ENCODE results near the gene TMEM259.

Gene TMEM259

DNA sequence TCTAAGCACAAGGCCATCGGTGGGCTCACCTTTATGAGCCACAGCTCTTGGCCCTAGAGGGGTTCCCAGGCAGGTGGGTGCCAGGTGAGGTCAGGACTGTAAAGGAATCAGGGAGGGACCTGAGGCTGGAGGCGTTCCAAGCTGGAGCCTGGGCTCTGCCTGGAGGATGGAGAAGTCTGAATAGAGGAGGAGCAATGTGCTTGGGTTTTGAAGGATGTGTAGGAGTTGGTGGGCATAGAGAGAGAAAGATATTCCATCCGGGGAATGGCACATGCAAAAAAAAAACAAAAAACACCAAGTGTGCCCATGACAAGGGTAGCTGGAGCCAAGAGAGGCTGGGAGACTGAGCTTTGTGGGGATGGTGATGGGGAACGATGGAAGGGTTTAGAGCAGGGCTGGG is 18.3 kb downstream of the TMEM259 start:
- no peak for DNase-seq (ENCODE audit: low spot score)

DNA sequence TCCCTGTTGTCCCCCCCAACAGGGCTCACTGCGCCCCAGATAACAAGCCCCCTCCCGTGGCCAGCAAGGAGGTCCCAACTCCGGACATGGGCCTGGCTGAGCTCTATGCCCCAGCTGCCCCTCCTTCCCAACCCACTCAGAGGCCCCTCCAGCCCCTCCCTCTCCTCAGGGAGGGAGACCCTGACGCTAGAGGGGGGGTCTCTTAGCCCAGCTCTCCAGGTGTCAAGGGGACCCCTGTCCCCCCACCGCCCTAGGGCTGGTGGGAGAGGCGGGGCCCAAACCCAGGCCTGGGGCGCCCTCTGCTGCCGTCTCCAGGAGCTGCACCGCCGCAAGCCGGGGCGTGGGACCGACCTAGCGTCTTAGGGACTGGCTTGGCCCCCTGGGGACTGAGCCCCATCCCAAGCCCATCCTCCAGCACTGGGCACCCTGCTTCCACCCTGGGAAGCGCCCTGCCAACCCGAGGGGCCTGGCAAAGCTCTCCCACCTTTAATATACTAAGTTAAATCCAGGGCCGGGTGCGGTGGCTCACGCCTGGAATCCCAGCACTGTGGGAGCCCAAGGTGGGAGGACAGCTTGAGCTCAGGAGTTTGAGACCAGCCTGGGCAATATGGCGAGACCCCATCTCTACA is 19.3 kb downstream of the TMEM259 start:
- no peak for DNase-seq (ENCODE audit: low spot score)

DNA sequence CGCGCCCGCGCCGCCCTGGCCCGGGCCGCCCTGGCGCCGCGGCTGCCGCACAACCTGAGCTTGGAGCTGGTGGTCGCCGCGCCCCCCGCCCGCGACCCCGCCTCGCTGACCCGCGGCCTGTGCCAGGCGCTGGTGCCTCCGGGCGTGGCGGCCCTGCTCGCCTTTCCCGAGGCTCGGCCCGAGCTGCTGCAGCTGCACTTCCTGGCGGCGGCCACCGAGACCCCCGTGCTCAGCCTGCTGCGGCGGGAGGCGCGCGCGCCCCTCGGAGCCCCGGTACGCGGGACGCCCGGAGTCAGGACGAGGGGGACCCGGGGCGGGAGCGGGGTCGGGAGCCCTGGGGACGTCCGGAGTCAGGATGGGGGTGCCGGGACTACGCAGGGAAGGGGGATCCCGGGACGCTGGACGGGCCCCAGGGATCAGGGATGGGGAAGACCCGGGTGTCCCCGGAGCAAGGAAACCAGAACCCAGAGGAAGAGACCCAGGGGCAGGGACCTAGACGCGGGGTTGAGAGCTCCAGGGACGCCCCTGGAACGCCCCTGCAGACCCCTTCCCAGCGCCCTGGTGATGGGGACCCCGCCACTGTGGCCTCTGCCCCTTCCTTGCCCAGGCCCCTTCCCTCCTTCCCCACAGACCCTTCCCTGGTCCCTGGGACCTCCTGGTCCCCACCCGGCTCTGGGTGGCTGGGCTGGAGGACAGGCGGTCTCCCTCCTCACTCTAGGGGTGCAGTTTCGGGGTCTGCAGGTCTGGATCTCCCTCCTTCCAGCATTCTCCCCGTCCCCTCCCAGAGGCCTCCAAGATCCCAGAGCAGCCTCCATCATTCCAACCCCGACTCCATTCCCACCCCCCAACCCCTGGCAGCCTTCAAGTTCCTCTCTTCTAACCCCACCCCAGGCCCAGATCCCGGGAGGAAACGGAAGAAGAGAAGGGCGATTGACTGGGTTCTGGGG is 20.1 kb downstream of the TMEM259 start:
- no peak for DNase-seq (ENCODE audit: low spot score)

DNA sequence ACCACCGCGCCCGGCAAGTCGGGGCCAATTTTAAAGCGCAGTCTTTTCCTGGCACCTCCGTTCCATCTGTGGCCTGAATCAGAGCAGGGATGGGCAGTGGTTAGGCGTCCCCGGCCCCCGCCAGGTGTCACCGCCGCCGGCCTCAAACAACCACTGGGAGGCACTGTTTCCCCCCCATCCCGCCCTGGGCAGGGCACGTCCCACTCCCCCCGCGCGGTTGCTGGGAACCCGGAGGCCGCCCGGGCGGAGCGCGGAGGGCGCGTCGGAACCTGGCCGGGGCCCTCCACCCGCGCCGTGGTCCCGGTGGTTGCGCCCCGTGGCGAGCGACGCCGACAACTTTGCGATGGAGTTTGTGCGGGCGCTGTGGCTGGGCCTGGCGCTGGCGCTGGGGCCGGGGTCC is 20.8 kb downstream of the TMEM259 start, which contains the start of gene GRIN3B:
Gene GRIN3B, plus strand, starts transcription at position 325 of the 400 bp plus-strand sequence. Its CDS starts 19 bp downstream, at position 344.
- DNase-seq (ENCODE audit: low spot score), result no peak

DNA sequence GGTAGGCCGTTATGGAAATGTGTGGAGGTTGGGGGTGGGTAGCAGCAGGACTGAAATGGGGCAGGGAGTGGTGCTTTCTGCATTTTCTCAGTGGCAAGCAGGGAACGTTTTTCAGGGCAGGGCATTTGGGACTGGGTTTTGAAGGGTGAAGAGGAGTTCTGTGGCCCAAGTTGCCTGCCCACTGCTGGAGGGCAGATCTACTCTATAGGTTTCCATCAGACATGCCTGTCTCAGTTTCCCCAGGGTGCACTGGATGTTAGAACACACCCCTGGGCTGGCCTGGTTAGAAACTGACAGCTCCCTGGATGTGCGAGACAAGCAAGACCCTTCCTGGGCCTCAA is 21.6 kb downstream of the TMEM259 start:
- no peak for DNase-seq (ENCODE audit: low spot score)

DNA sequence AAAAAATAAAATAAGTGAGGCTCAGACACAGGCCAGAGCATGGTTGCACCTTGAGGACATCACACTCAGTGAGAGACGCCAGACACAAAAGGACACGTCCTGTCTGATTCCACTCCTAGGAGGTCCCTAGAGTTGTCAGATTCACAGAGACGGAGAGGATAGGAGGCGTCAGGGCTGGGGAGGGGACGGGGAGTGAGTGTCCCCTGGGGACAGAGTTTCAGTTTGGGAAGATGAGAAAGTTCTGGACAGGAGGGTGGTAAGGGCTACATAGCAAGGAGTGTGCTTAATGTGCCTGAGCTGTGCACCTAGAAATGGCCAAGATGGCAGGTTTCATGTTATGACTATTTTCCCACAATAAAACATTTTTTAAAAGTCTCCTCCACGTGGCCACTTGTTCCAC is 22.9 kb downstream of the TMEM259 start:
- no peak for DNase-seq (ENCODE audit: low spot score)

DNA sequence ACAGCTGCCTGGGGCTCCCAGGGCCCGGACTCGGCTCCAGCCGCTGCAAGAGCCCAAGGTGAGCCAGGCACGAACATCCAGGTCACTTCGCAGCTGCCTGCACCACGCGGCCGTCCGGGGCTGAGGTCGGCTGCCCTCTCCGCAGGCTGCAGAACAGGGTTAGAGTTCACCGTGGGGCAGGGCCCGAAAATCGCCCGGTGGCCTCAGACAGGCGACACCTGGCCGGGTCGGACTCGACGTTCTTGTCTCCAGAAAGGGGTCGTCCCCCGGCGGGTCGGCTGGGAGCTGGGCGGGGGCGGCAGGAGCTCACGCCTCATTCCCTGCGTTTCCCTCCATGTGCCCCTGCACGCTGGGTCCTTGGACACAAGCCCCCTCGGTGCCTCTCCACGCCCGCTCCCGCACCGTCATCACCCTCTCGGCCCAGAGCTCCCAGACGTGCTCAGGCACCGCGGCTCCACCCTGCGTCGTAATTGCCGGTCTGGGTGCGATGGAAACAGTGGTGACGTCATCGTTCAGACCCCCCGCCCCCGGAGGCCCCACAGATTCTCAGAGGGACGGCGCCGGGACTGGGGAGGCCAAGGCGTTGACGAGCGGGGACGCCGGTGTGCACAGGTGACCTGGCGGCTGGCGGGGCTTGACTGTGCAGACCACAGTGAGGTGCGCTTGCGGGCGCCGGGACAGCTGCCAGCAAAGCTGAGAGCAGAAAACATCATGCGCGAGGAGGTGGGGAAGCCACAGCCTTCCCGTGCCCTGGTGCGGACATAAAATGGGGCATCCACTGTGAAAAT is 24.7 kb downstream of the TMEM259 start:
- no peak for DNase-seq (ENCODE audit: low spot score)

DNA sequence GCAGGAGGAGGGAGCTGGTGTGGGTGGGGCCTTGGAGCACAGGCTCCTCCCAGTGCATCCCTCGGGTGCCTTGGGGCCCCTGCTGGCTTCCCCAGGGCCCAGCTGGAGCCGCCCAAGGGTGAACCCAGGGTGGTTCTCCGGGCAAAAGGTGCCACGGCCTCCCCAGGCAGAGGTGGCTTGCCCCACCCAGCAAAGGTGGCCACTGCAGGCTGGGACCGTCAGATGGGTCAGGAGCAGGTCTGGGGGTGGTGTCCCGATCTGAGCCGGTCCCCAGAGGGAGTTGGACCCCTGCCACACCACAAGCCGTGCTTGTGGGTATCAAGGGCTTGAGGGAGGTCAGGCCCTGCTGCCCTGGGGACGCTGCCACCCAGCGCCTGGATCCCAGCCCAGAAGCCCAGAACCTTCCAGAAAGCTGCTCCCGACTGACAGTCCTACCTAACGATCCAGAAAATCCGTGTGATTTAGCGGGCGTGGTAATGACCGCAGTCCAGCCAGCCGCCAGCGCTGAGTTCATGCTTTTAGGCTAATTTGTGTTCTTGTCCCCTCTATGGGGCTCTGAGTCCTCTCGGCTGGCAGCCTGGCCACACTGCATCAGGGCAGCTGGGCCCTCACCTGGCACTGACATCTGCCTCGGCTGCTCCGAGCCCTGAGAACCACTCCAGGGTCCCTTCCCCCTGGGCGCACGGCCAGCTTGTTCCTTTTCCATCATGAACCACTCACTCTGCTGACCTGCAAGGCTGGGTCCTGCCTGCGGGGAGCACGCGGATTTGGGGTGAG is 25.7 kb downstream of the TMEM259 start:
- DNase-seq (ENCODE audit: low spot score), result no peak

DNA sequence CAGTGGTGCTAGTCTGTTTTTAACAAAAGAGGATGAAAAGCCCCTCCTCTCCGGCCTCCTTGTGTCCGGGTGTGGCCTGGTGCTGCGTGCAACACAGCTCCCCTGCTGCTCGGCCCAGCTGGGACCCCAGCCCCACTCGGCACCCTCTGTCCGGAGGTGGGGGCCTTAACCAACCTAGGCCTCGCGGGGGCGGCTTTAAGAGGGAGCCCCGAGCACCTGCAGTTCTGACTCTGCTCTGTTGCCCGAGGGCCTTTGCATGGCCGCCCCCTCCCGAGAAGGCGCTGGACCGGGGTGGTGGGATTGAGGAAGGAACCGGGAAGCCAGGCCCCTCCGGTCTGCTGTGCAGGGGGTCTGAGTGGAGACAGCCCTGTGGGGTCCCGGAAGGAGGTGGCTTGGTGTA is 26.4 kb downstream of the TMEM259 start:
- no peak for DNase-seq (ENCODE audit: low spot score)

DNA sequence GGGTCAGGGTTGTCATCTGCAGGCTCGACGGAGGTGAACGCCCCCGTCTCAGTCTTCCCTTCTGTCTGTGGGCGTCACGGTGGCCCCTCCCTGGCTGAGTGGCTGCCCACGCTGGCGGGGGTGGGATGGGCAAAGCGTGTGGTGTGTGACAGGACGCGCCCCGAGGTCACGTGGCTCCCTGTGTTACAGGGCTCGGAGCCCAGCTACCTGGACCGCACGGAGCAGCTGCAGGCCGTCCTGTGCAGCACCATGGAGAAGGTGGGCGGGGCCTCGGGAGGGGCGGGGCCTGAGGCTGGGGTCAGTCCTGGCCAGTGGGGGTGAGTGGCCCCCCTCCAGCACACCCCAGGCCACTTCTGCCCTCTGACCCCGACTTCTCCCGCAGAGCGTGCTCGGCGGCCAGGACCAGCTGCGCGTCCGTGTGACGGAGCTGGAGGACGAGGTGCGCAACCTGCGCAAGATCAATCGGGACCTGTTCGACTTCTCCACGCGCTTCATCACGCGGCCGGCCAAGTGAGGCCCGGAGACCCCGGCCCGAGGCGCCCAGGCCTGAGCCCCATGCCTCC is 27.0 kb downstream of the TMEM259 start:
- DNase-seq (ENCODE audit: low spot score), result no peak

DNA sequence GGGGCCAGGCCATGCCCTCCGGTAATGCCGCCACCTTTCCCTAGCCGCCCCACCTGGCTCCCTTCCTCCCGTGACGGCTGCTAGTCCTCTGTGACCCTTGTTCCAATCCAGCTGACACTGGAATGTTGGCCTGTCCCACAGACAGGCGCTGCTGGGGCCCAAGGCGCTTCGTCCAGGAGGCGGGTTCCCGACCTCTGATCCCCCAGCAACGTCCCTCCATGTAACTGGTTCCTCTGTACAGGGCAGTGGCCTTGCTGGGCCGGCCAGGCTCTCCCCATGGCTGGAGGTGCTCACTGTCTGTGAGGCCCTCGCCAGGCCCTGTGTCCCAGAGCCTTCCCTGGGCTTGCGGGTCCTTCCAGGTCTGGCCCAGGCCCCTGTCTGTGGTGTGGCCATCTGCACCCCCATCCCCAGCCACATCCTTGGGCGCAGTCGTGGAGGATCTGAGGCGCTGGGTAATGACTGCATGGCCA is 27.5 kb downstream of the TMEM259 start:
- no peak for DNase-seq (ENCODE audit: low spot score)

DNA sequence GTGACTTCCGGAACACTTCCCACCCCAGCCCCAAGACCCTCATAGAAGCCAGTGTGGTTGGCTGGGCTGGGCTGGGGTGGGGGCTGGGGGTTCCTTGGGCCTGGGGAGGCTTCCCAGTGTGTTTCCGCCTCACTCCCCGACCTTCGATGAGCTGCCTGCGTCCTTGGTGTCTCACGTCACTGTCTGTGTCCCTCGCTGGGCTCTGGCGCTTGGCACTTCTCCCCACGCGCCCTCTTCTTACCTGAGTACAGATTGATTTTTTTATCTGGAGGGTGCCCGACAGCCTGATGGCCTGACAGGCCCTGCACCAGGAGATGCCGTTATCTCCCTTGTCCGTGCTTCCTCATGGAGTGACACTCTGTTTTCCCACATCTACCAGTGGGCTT is 28.3 kb downstream of the TMEM259 start:
- no peak for DNase-seq (ENCODE audit: low spot score)

DNA sequence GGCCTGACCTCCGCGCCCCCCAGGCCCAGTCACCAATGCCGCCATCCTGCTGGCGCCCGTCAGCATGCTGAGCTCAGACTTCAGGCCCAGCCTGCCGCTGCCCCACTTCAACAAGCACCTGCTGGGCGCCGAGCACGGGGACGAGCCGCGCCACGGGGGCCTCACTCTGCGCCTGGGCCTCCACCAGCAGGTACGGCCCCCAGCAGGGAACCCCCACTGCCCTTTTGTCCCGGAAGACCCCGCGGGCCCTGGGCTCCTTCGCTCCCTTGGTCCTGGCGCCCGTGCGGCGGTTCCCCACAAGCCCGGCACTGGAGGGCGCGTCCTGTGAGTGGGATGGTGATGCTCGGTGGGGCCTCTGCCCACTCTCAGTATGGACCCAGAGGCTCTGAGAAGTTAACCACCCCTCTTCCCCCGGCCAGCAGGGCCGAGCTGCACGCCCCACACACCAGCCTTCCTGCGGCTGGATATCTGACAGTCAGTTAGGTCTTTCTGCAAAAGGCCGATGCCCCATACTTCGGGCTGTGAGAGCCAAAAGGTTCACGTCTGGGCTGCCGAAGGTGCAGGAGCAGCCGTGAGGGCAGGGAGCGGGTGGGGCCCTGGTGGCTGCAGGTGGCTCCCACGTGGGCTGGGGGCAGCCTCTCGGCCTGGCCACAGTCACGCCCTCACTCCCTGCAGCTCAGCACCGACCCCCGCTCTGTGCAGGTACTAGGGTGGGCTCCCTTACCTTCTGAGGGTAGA is 28.8 kb downstream of the TMEM259 start:
- DNase-seq (ENCODE audit: low spot score), result no peak

DNA sequence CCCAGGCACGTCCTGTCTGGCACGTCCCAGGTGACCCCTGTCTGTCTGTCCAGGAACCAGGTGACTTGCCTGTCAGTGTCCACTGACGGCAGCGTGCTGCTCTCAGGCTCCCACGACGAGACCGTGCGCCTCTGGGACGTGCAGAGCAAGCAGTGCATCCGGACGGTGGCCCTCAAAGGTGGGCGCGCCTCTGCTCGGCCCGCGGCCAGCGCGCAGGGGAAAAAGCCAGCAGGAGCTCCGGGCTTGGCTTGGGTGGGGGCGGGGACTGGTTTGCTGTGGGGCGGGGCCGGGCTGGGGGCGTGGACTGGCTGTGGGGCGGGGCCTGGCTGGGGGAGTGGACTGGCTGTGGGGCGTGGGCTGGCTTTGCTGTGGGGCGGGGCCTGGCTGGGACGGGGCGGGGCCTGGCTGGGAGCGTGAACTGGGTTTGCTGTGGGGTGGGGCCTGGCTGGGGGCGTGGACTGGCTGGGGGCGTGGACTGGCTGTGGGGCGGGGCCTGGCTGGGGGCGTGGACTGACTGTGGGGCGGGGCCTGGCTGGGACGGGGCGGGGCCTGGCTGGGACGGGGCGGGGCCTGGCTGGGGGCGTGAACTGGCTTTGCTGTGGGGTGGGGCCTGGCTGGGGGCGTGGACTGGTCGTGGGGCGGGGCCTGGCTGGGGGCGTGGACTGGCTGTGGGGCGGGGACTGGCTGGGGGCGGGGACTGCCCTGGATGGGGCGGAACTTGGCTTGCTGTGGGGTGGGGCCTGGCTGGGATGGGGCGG is 29.6 kb downstream of the TMEM259 start:
- DNase-seq (ENCODE audit: low spot score), result no peak

DNA sequence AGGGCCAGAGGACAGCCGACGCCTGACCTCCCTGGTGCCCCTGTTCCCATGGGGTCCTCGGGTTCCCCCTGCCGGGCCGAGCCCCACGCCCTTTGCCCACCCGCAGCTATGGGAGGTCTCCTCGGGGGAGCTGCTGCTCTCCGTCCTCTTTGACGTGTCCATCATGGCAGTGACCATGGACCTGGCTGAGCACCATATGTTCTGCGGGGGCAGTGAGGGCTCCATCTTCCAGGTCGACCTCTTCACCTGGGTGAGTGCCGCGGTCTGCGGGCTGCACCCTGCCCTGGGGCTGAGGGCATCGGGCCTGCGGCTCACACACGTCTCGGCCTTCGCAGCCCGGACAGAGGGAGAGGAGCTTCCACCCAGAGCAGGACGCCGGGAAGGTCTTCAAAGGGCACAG is 30.2 kb downstream of the TMEM259 start:
- DNase-seq (ENCODE audit: low spot score), result no peak

DNA sequence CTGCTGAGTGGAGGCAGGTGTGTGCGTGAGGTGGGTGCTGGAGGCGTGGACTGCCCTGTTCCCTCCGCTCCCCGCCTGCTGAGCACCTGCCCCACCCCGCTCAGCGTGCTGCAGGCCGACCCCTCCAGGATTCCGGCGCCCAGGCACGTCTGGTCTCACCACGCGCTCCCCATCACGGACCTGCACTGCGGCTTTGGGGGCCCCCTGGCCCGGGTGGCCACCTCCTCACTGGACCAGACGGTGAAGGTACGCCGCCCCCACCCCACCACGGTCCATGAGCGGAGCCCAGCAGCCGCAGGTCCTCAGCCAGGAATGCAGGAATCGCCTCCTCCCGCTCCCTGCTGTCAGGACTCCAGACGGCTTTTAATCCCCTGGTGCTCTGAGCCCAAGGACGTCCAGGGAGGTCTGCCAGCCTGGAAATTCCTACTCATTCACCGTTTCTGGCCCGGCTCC is 30.8 kb downstream of the TMEM259 start:
- DNase-seq (ENCODE audit: low spot score), result no peak

DNA sequence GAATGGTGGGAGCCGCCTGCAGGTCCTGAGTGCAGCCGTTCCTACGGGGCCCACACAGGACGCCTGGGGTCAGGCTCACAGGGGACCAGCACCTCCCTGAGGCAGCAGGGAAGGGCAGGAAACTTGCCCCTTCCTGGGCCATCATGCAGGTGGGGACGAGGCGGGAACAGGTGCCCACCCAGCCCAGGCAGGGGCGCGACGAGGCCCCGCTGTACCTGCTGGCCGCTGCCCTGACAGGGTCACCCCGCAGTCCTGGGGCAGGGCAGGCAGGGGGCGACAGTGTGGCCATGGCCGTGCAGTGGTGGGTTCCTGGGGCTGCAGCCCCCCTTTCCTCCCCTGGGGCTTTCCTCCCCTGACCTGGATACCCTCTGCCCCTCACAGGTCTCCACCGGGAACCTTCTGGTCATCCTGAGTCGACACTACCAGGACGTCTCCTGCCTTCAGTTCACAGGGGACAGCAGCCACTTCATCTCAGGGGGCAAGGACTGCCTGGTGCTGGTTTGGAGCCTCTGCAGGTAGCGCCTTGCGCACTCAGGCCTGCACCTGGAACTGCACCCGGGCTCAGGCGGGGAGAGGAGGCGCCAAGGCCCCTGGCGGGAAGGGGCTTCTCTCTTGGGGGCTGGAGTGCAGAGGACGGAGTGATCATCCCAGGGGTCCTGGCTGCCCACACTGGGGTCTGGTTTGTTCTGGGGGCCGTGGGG is 31.4 kb downstream of the TMEM259 start:
- no peak for DNase-seq (ENCODE audit: low spot score)

DNA sequence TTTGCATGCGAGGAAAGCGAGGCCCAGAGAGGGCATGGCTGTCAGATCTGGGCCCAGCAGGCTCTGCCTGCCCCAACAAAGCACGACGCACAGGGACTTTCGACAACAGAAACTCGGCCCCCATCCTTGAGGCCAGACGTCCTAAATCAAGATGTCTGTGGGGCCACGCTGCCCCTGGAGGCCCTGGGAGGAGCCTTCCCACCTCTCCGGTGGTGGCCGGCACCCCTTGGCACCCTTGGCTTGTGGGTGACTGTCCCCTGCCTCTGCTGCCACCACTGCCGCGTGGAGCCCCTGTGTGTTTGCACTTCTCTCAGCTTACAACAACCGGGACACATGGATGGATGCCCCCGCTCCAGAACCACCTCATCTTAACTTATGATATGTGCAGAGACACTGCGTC is 32.4 kb downstream of the TMEM259 start:
- no peak for DNase-seq (ENCODE audit: low spot score)

DNA sequence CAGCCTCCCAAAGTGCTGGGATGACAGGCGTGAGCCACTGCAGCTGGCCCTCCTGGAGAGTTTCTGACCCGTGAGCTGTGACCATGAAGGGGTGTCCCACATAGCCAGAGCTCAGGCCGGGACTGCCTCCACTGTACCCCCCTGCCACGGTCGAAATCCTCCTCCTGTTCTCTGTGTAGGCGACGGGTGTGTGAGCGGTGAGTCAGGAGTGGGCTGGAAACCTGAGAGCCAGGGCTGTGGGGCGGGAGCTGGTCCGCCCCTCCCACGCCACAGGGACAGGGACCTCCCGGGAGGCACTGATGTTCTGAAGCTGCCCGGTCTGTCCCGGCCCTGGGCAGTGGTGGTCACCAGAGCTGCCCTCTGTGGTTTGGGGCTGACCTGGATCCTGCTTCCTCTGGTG is 32.8 kb downstream of the TMEM259 start:
- DNase-seq (ENCODE audit: low spot score), result no peak
